ENCODE measurements around the gene NRXN3.

DNA sequence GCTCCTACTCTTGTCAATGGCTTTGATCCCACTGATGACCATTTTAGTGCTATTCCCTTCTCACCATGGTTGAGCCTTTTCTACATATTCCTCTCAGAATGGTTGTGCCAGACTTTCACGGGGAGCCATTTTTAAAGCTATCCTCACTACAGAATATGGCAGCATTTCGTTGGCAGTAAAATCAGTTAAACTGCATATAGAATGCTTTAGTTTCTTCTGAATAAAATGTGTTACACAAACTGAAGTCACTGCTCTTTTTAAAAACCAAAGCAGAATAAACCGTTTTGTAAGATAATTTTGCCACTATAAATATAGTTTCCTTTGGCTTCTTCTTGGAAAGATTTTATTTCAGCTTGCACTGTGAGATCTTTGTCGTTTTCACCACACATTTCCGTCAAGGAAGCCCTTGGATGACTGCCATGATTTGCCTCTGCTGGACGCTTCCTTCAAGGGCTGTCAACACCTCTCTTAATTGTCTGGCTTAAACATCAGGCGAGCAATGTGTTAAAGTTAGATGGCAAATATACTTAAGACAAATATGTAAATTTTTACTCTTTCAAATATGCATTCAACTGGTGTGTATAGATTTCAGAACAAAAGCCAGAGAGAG is 1416.9 kb downstream of the NRXN3 start:
- TF ChIP-seq, protein P1, sequence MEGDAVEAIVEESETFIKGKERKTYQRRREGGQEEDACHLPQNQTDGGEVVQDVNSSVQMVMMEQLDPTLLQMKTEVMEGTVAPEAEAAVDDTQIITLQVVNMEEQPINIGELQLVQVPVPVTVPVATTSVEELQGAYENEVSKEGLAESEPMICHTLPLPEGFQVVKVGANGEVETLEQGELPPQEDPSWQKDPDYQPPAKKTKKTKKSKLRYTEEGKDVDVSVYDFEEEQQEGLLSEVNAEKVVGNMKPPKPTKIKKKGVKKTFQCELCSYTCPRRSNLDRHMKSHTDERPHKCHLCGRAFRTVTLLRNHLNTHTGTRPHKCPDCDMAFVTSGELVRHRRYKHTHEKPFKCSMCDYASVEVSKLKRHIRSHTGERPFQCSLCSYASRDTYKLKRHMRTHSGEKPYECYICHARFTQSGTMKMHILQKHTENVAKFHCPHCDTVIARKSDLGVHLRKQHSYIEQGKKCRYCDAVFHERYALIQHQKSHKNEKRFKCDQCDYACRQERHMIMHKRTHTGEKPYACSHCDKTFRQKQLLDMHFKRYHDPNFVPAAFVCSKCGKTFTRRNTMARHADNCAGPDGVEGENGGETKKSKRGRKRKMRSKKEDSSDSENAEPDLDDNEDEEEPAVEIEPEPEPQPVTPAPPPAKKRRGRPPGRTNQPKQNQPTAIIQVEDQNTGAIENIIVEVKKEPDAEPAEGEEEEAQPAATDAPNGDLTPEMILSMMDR (IDR thresholded peaks at IDR 0.05) = no peak
- no peak for TF ChIP-seq POLR2A (IDR thresholded peaks at IDR 0.05)

Data from heart left ventricle (tissue), 13 donors.